Gastrocnemius medialis (tissue), 4 donors: Measurements from ENCODE around the gene TMEM221. TPM values are rescaled to one million over a fixed set of nuclear protein-coding genes. Genes with fewer than 3 reads are reported as not detected.
A peak's percentile ranks its signal among the peaks of the same experiment; 100 is the strongest.

ENCODE experiments used
- ATAC-seq, 2 donors: fragments of 150-250 bp; one replicate each; pipeline ENCODE4 v1.9.1; 2016
- DNase-seq, 2 donors: peaks; one replicate each; pipeline ENCODE4 v3.0.0-alpha.2; 2019
- H3K27ac ChIP-seq, 4 donors: fragments of 200-600 bp; sonication (generic); 1 replicate in 1 of 4; 2 replicates in 3 of 4; pipeline ENCODE4 v1.5.1; 2016 to 2018; ENCODE audit warnings: mild to moderate bottlenecking in 2 of 4, moderate library complexity in 1 of 4
- H3K27me3 ChIP-seq, 3 donors: fragments of 200-600 bp; sonication (generic) in 2 of 3; 1 replicate in 1 of 3; 2 replicates in 2 of 3; pipeline versions ENCODE4 v1.5.1 to v1.6.0; 2016 to 2019; ENCODE audit warnings: mild to moderate bottlenecking in 1 of 3, moderate library complexity in 1 of 3
- H3K36me3 ChIP-seq, 2 donors: fragments of 200-600 bp; sonication (generic) in 1 of 2; one replicate each; pipeline ENCODE4 v1.5.1; 2017 to 2018
- H3K4me1 ChIP-seq, 2 donors: fragments of 200-600 bp; sonication (generic) in 1 of 2; one replicate each; pipeline ENCODE4 v1.5.1; 2016 to 2017; ENCODE audit warnings: mild to moderate bottlenecking in 2 of 2
- H3K4me3 ChIP-seq, 4 donors: fragments of 200-600 bp; sonication (generic) in 3 of 4; 1 replicate in 1 of 4; 2 replicates in 3 of 4; pipeline ENCODE4 v1.5.1; 2016 to 2019; ENCODE audit warnings: mild to moderate bottlenecking in 2 of 4
- H3K9me3 ChIP-seq, 3 donors: fragments of 200-600 bp; sonication (generic) in 2 of 3; 1 replicate in 1 of 3; 2 replicates in 2 of 3; pipeline ENCODE4 v1.5.1; 2016 to 2019
- CTCF ChIP-seq, 5 experiments: fragments of 450-650 bp in 3 of 5; fragments of 200-600 bp in 2 of 5; sonication (generic) in 2 of 5; IDR thresholded peaks in 4 of 5; conservative IDR thresholded peaks in 1 of 5; 1 replicate in 4 of 5; 2 replicates in 1 of 5; pipeline ENCODE4 v1.5.1; 2016 to 2019; ENCODE audit warnings: antibody characterized with exemption in 5 of 5, mild to moderate bottlenecking in 3 of 5, moderate library complexity in 3 of 5
- POLR2A ChIP-seq, 2 donors: fragments of 450-650 bp; IDR thresholded peaks; one replicate each; pipeline ENCODE4 v1.6.1; 2017; ENCODE audit warnings: antibody characterized with exemption in 2 of 2, mild to moderate bottlenecking in 2 of 2, moderate library complexity in 2 of 2
- in situ Hi-C, 4 donors: fragments of 200-750 bp; cut with MboI; loops; one replicate each; pipeline versions ENCODE4 v1.15.0 to v1.8.0; 2017; ENCODE audit warnings: low sequenced_read_pairs in 4 of 4
- intact Hi-C: fragments of 100-400 bp; cut with DNase I; formaldehyde crosslinking; loops from one replicate; pipeline ENCODE4 v1.15.1; 2023; ENCODE audit warnings: low total_unique reads
- total RNA-seq, 4 donors: library from RNA; depleted of rRNA; stranded (reverse); fragments of >200 nt; gene quantifications; one replicate each; pipeline versions ENCODE4 v1.1.0 to v1.2.3, GENCODE V29; 2016

The TMEM221 gene
- total RNA-seq, 4 donors from 2014 or later: not detected

GRCh38 chr19:17393002-17393401, 55.5 kb downstream of the TMEM221 start:
- peaks cover 22 to 29% (median 29%) of the 10 kb centered on the region in 3 donors for H3K27me3 ChIP-seq
- no peak for DNase-seq
- intact Hi-C loops: no loop called here
- H3K27ac ChIP-seq: no peak overlapping the region
- peaks cover 6% of the 10 kb centered on the region in 2 donors for H3K4me1 ChIP-seq
- no peaks in the 10 kb centered on the region for H3K9me3 ChIP-seq
- no peak overlapping the region for H3K4me3 ChIP-seq
- TF ChIP-seq CTCF (IDR thresholded peaks at IDR 0.05 in 4 of 5, conservative IDR thresholded peaks at IDR 0.05 in 1 of 5) (no peak), POLR2A (IDR thresholded peaks at IDR 0.05) (no peak)
- no peaks in the 10 kb centered on the region for H3K36me3 ChIP-seq
- in situ Hi-C loops: loop anchor here in 1 of 4 donors (10.0 kb wide), 1 partner anchor 72 kb away; the partner anchor contains the start of gene NXNL1
- no peak for ATAC-seq

DNA sequence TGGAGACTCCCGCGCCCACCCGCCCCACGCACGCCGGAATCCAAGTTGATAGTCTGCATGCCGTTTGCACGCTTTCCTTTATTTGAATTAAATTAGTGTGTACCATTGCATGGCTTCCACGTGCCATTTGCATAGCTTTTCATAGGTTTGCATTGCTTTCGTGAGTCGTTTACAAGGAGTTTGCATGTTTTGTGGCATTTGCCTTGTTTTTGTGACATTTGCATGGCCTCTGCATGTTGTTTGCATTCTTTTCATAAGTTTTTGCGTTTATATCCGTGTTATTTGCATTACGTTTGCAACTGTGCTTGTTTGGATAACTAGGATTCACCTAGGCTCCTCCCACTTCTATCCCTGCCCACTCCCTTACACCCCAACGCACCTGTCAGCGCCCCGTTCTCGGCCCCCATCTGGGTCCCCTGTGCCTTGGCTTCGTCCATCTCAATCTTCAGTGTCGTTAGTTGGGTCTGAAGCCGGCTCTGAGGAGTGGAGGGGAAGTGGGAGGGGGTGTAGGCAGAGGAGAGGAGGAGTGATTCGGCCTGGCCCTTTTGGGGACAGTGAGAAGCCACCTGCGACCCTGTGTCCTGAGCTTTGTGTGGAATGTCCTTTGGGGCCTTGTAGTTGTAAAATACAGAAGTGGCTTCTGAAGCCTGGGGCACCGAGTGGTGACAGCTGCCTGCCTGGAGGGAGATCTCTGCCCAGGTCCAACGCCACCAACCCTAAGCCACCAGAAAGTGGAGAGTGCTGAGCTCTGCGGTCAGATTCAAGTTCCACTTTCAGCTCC, 56.9 kb downstream of the TMEM221 start:
- TF ChIP-seq POLR2A (IDR thresholded peaks at IDR 0.05) (no peak), CTCF (IDR thresholded peaks at IDR 0.05 in 4 of 5, conservative IDR thresholded peaks at IDR 0.05 in 1 of 5) (peak in 1 of 5 experiments; percentile 4)
- Histone ChIP-seq H3K27me3 (peaks cover 22 to 29% (median 29%) of the 10 kb centered on the region in 3 donors), H3K27ac (no peak overlapping the region), H3K4me1 (peaks cover 6% of the 10 kb centered on the region in 2 donors), H3K9me3 (no peaks in the 10 kb centered on the region), H3K4me3 (peak overlapping the region; percentile 11 to 56 (median 52)), H3K36me3 (no peaks in the 10 kb centered on the region)
- intact Hi-C loops (loop anchor here (1.0 kb wide), 1 partner anchor 45 kb away; no protein-coding TSS in a partner anchor), in situ Hi-C loops (loop anchor here in 1 of 4 donors (10.0 kb wide), 1 partner anchor 73 kb away; the partner anchor contains the start of gene NXNL1)
- DNase-seq (no peak), ATAC-seq (peak in 1 of 2 donors; percentile 12)

- Histone ChIP-seq H3K27ac (peak overlapping the region in 1 of 4 donors; percentile 23), H3K4me3 (peak overlapping the region; percentile 41 to 56 (median 52)), H3K9me3 (no peaks in the 10 kb centered on the region), H3K27me3 (peaks cover 22 to 29% (median 29%) of the 10 kb centered on the region in 3 donors), H3K36me3 (no peaks in the 10 kb centered on the region), H3K4me1 (peaks cover 6% of the 10 kb centered on the region in 2 donors)
- in situ Hi-C loops: loop anchor here in 1 of 4 donors (10.0 kb wide), 1 partner anchor 74 kb away; the partner anchor contains the start of gene NXNL1
- intact Hi-C loops: loop anchor here (1.0 kb wide), 1 partner anchor 45 kb away; no protein-coding TSS in a partner anchor
- peak; percentile 66 to 75 for ATAC-seq
- DNase-seq: peak; percentile 60 to 63
- TF ChIP-seq CTCF (IDR thresholded peaks at IDR 0.05 in 4 of 5, conservative IDR thresholded peaks at IDR 0.05 in 1 of 5): peak; percentile 29 to 76 (median 62)
- no peak for TF ChIP-seq POLR2A (IDR thresholded peaks at IDR 0.05)
These were observed 57.6 kb downstream of the TMEM221 start for GRCh38 chr19:17390665-17391370.

GRCh38 chr19:17389957-17390664, 58.4 kb downstream of the TMEM221 start:
- TF ChIP-seq POLR2A (IDR thresholded peaks at IDR 0.05) (no peak), CTCF (IDR thresholded peaks at IDR 0.05 in 4 of 5, conservative IDR thresholded peaks at IDR 0.05 in 1 of 5) (no peak)
- Histone ChIP-seq H3K27me3 (peaks cover 21 to 29% (median 29%) of the 10 kb centered on the region in 3 donors), H3K4me1 (peaks cover 6% of the 10 kb centered on the region in 2 donors), H3K36me3 (no peaks in the 10 kb centered on the region), H3K4me3 (peak overlapping the region; percentile 41 to 56 (median 48)), H3K9me3 (no peaks in the 10 kb centered on the region), H3K27ac (no peak overlapping the region)
- ATAC-seq (no peak), DNase-seq (no peak)
- intact Hi-C loops: no loop called here
- in situ Hi-C loops: loop anchor here (5.0 to 10.0 kb wide), 2 partner anchors 43 to 75 kb away; partner anchors contain the start of gene NXNL1 (in 1 of the 4)
